ENCODE measurements around the gene TBC1D22A.

DNA sequence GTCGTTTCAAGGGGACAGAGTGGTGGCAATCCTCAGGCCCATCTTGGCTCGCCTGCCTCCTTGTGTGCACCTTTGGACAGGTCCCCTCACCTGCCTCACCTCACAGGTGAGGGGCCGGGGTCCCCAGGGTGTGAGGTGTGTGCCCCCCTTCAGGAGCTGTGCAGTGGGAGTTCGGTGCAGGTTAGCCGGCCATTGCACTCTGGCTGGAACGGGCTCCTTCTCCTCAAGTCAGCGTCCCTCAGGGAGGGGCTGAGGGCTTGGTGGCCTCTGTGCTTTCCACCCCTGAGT lies 269.1 kb downstream of the TBC1D22A start:
- TF ChIP-seq, protein P1, sequence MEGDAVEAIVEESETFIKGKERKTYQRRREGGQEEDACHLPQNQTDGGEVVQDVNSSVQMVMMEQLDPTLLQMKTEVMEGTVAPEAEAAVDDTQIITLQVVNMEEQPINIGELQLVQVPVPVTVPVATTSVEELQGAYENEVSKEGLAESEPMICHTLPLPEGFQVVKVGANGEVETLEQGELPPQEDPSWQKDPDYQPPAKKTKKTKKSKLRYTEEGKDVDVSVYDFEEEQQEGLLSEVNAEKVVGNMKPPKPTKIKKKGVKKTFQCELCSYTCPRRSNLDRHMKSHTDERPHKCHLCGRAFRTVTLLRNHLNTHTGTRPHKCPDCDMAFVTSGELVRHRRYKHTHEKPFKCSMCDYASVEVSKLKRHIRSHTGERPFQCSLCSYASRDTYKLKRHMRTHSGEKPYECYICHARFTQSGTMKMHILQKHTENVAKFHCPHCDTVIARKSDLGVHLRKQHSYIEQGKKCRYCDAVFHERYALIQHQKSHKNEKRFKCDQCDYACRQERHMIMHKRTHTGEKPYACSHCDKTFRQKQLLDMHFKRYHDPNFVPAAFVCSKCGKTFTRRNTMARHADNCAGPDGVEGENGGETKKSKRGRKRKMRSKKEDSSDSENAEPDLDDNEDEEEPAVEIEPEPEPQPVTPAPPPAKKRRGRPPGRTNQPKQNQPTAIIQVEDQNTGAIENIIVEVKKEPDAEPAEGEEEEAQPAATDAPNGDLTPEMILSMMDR (IDR thresholded peaks at IDR 0.05): no peak
- no peak for TF ChIP-seq POLR2A (IDR thresholded peaks at IDR 0.05)
